SK-N-SH treated with all-trans-retinoic acid at 6 μM for 48 hours (cell line): ENCODE measurements around the gene APIP.

ENCODE experiments used
- ATAC-seq: fragments of 200-7000 bp; cut with Tn5 transposase; 3 replicates; pipeline ENCODE4 v1.9.1; 2020; ENCODE audit warnings: mild to moderate bottlenecking, moderate library complexity
- ARNTL ChIP-seq: fragments of 450-650 bp; formaldehyde crosslinking; IDR thresholded peaks from 2 replicates; pipeline ENCODE4 v1.5.0; 2020; ENCODE audit warnings: low read depth, mild to moderate bottlenecking, moderate library complexity, borderline replicate concordance
- BACH2 ChIP-seq: fragments of 250-450 bp; sonication (Bioruptor Pico); IDR thresholded peaks from 2 replicates; pipeline ENCODE4 v1.9.0; 2021; ENCODE audit warnings: mild to moderate bottlenecking, borderline replicate concordance
- CREB5 ChIP-seq: fragments of 250-450 bp; sonication (Bioruptor Pico); IDR thresholded peaks from 2 replicates; pipeline ENCODE4 v1.5.1; 2020; ENCODE audit warnings: low read depth, mild to moderate bottlenecking, moderate library complexity
- CSDC2 ChIP-seq: fragments of 250-450 bp; sonication (Bioruptor Pico); IDR thresholded peaks from 2 replicates; pipeline ENCODE4 v1.5.0; 2020; ENCODE audit warnings: mild to moderate bottlenecking, moderate library complexity
- CSRNP3 ChIP-seq: fragments of 250-450 bp; sonication (Bioruptor Pico); IDR thresholded peaks from 2 replicates; pipeline ENCODE4 v1.5.1; 2021; ENCODE audit warnings: mild to moderate bottlenecking, moderate library complexity
- ESRRG ChIP-seq: fragments of 250-450 bp; sonication (Bioruptor Pico); IDR thresholded peaks from 2 replicates; pipeline ENCODE4 v1.6.1; 2021; ENCODE audit warnings: mild to moderate bottlenecking
- GLIS3 ChIP-seq: fragments of 250-450 bp; sonication (Bioruptor Pico); IDR thresholded peaks from 2 replicates; pipeline ENCODE4 v1.5.0; 2020; ENCODE audit warnings: mild to moderate bottlenecking, moderate library complexity
- ISL1 ChIP-seq: fragments of 250-450 bp; sonication (Bioruptor Pico); IDR thresholded peaks from 2 replicates; pipeline ENCODE4 v2.1.2; 2022; ENCODE audit warnings: mild to moderate bottlenecking, moderate library complexity
- OSR1 ChIP-seq: fragments of 250-450 bp; sonication (Bioruptor Pico); IDR thresholded peaks from 2 replicates; pipeline ENCODE4 v1.8.0; 2022; ENCODE audit warnings: moderate library complexity, mild to moderate bottlenecking, inconsistent platforms
- PATZ1 ChIP-seq: fragments of 250-450 bp; sonication (Bioruptor Pico); IDR thresholded peaks from 2 replicates; pipeline ENCODE4 v1.8.0; 2020; ENCODE audit warnings: mild to moderate bottlenecking, moderate library complexity, borderline replicate concordance
- POU6F1 ChIP-seq: fragments of 250-450 bp; sonication (Bioruptor Pico); IDR thresholded peaks from 2 replicates; pipeline ENCODE4 v1.8.0; 2021; ENCODE audit warnings: low read depth, mild to moderate bottlenecking, moderate library complexity, borderline replicate concordance
- RARB ChIP-seq: fragments of 250-450 bp; sonication (Bioruptor Pico); IDR thresholded peaks from 2 replicates; pipeline ENCODE4 v1.8.0; 2021; ENCODE audit warnings: mild to moderate bottlenecking, moderate library complexity
- SNAI2 ChIP-seq: fragments of 250-450 bp; sonication (Bioruptor Pico); IDR thresholded peaks from 2 replicates; pipeline ENCODE4 v1.5.0; 2020; ENCODE audit warnings: mild to moderate bottlenecking, moderate library complexity
- TCF4 ChIP-seq: fragments of 250-450 bp; sonication (Bioruptor Pico); IDR thresholded peaks from 2 replicates; pipeline ENCODE4 v1.8.0; 2021; ENCODE audit warnings: mild to moderate bottlenecking, moderate library complexity, borderline replicate concordance
- TOX ChIP-seq: fragments of 250-450 bp; sonication (Bioruptor Pico); IDR thresholded peaks from 2 replicates; pipeline ENCODE4 v1.8.0; 2021; ENCODE audit warnings: mild to moderate bottlenecking, moderate library complexity, borderline replicate concordance
- TSHZ2 ChIP-seq: fragments of 250-450 bp; sonication (Bioruptor Pico); IDR thresholded peaks from 2 replicates; pipeline ENCODE4 v1.5.0; 2020; ENCODE audit warnings: mild to moderate bottlenecking, moderate library complexity
- ZC3H10 ChIP-seq: fragments of 250-450 bp; sonication (Bioruptor Pico); IDR thresholded peaks from 2 replicates; pipeline ENCODE4 v1.5.1; 2021; ENCODE audit warnings: mild to moderate bottlenecking, moderate library complexity
- ZFP3 ChIP-seq: fragments of 250-450 bp; sonication (Bioruptor Pico); IDR thresholded peaks from 2 replicates; pipeline ENCODE4 v1.5.0; 2020; ENCODE audit warnings: mild to moderate bottlenecking, moderate library complexity
- ZFP30 ChIP-seq: fragments of 450-650 bp; formaldehyde crosslinking; IDR thresholded peaks from 2 replicates; pipeline ENCODE4 v1.5.0; 2022; ENCODE audit warnings: mild to moderate bottlenecking, moderate library complexity
- ZNF565 ChIP-seq: fragments of 450-650 bp; formaldehyde crosslinking; conservative IDR thresholded peaks from 2 replicates; pipeline ENCODE4 v1.5.0; 2020; ENCODE audit warnings: low read depth, mild to moderate bottlenecking, moderate library complexity
- ZNF70 ChIP-seq: fragments of 450-650 bp; formaldehyde crosslinking; IDR thresholded peaks from 2 replicates; pipeline ENCODE4 v1.5.0; 2020; ENCODE audit warnings: mild to moderate bottlenecking, moderate library complexity
- ZNF8 ChIP-seq: fragments of 450-650 bp; formaldehyde crosslinking; IDR thresholded peaks from 2 replicates; pipeline ENCODE4 v1.5.0; 2020; ENCODE audit warnings: mild to moderate bottlenecking, moderate library complexity

APIP gene

GRCh38 chr11:34948696-34949095, 32.5 kb upstream of the APIP start:
- ATAC-seq = peak; percentile 58; the same call in 2 of the 3 replicates
- TF ChIP-seq BACH2 (CRISPR knock-in tag) = no peak
- peak; percentile 76 for TF ChIP-seq ISL1 (CRISPR knock-in tag)

GRCh38 chr11:34944692-34945091, 28.5 kb upstream of the APIP start:
- ATAC-seq = no peak
- TF ChIP-seq ZNF8 (CRISPR knock-in tag) (no peak), ZFP30 (no peak), ZNF70 (CRISPR knock-in tag) (no peak), TSHZ2 (CRISPR knock-in tag) (no peak), CSRNP3 (CRISPR knock-in tag) (no peak), POU6F1 (CRISPR knock-in tag) (no peak), ARNTL (CRISPR knock-in tag) (no peak), RARB (CRISPR knock-in tag) (no peak), OSR1 (no peak), TCF4 (CRISPR knock-in tag) (no peak), SNAI2 (CRISPR knock-in tag) (no peak), CSDC2 (no peak), ESRRG (no peak), ZC3H10 (CRISPR knock-in tag) (no peak)

GRCh38 chr11:34941688-34942087, 25.5 kb upstream of the APIP start:
- no peak for ATAC-seq
- no peak for TF ChIP-seq SNAI2 (CRISPR knock-in tag)
- TF ChIP-seq CREB5 (CRISPR knock-in tag) = no peak
- TF ChIP-seq TOX = no peak
- no peak for TF ChIP-seq ZFP3
- no peak for TF ChIP-seq ZNF70 (CRISPR knock-in tag)
- TF ChIP-seq ESRRG = no peak
- no peak for TF ChIP-seq ARNTL (CRISPR knock-in tag)

- TF ChIP-seq ZNF565 (no peak), ESRRG (no peak), CSRNP3 (CRISPR knock-in tag) (no peak), ZFP30 (no peak), ZFP3 (no peak), TOX (no peak), ZC3H10 (CRISPR knock-in tag) (no peak), PATZ1 (CRISPR knock-in tag) (no peak), GLIS3 (CRISPR knock-in tag) (no peak), CSDC2 (no peak), POU6F1 (CRISPR knock-in tag) (no peak), ZNF70 (CRISPR knock-in tag) (no peak), SNAI2 (CRISPR knock-in tag) (no peak), ARNTL (CRISPR knock-in tag) (no peak), BACH2 (CRISPR knock-in tag) (no peak), ZNF8 (CRISPR knock-in tag) (no peak), ISL1 (CRISPR knock-in tag) (no peak), OSR1 (no peak)
- ATAC-seq = peak; percentile 87
Observed at GRCh38 chr11:34940026-34940677, 24.0 kb upstream of the APIP start.
